K562 (cell line): ENCODE measurements around the gene MAD1L1. TPM values are rescaled to one million over a fixed set of nuclear protein-coding genes. Genes with fewer than 3 reads are reported as not detected.

Source experiments
- ATAC-seq: fragments of 200-7000 bp; cut with Tn5 transposase; 3 replicates; pipeline ENCODE4 v1.9.1; 2020; ENCODE audit warnings: moderate library complexity
- BruUV-seq: library from RNA; stranded (reverse); fragments of 400-500 nt; replicated peaks from 2 replicates; lab custom pipeline; 2021; lab: Mats Ljungman, UMichigan
- CTCF ChIA-PET: fragments of 300-600 bp; formaldehyde crosslinking; extraction: SDS; loops from one replicate; lab custom pipeline; 2021; ENCODE audit warnings: low intra/inter-chr PET ratio; lab: Yijun Ruan, JAX
- POLR2A ChIA-PET: fragments of 300-600, 350-650 bp; sonication (Branson Sonifier 250); formaldehyde crosslinking; extraction: SDS; loops from one replicate; lab custom pipeline; 2021; ENCODE audit warnings: antibody characterized with exemption, inconsistent platforms; lab: Yijun Ruan, JAX
- DNase-seq, 4 experiments: peaks; one replicate each; pipeline versions ENCODE4 v3.0.0 to v3.0.0-alpha.2; 2011 to 2018; ENCODE audit warnings: low spot score in 3 of 4, mixed read lengths in 3 of 4; ENCODE audit errors: extremely low read depth in 1 of 4
- FAIRE-seq: peaks from 2 replicates; lab custom pipeline; 2011; peaks lifted over from hg19 to GRCh38; lab: Jason Lieb, UNC
- H2AFZ ChIP-seq: 2 replicates; pipeline ENCODE4 v1.6.0; 2011; ENCODE audit warnings: low read depth, low read length, control low read depth, inconsistent platforms
- H3K27ac ChIP-seq: fragments of 200-600 bp; 3 replicates; pipeline ENCODE4 v1.8.0; 2011; ENCODE audit warnings: low read depth, mild to moderate bottlenecking, control low read depth, inconsistent platforms, low read length, moderate library complexity, mixed read lengths; ENCODE audit errors: extremely low read depth
- H3K27me3 ChIP-seq, 2 experiments: fragments of 300-600 bp in 1 of 2; 2 replicates in 1 of 2; 3 replicates in 1 of 2; pipeline versions ENCODE4 v1.6.0 to v1.8.0; 2011; ENCODE audit warnings: inconsistent platforms in 2 of 2, low read length in 2 of 2, mild to moderate bottlenecking in 1 of 2, mixed read lengths in 1 of 2, moderate library complexity in 1 of 2; ENCODE audit not compliant: control insufficient read depth in 2 of 2, insufficient read depth in 2 of 2
- H3K36me3 ChIP-seq: fragments of 300-600 bp; 3 replicates; pipeline ENCODE4 v1.8.0; 2011; ENCODE audit warnings: mild to moderate bottlenecking, low read length, inconsistent platforms; ENCODE audit not compliant: control insufficient read depth, insufficient read depth
- H3K4me1 ChIP-seq, 2 experiments: fragments of 200-600 bp in 1 of 2; replicated peaks in 1 of 2; 2 replicates in 1 of 2; 3 replicates in 1 of 2; pipeline versions ENCODE4 v1.5.1 to v1.8.0; 2011; ENCODE audit warnings: inconsistent platforms in 2 of 2, low read length in 2 of 2, mild to moderate bottlenecking in 1 of 2, mixed read lengths in 1 of 2, moderate library complexity in 1 of 2; ENCODE audit not compliant: control insufficient read depth in 2 of 2, insufficient read depth in 2 of 2
- H3K4me2 ChIP-seq: 2 replicates; pipeline ENCODE4 v1.6.1; 2011; ENCODE audit warnings: low read length, control low read depth, inconsistent platforms, mixed read lengths; ENCODE audit not compliant: insufficient read depth
- H3K4me3 ChIP-seq: fragments of 200-600 bp; sonication (generic), shearing (Covaris generic); 2 replicates; pipeline ENCODE4 v1.5.1; 2016; ENCODE audit warnings: control low read depth, inconsistent platforms
- H3K79me2 ChIP-seq: fragments of 200-600 bp; 3 replicates; pipeline ENCODE4 v1.8.0; 2011; ENCODE audit warnings: low read length, inconsistent platforms; ENCODE audit not compliant: control insufficient read depth, insufficient read depth
- H3K9ac ChIP-seq, 2 experiments: 2 replicates each; pipeline versions ENCODE4 v1.6.0 to v1.6.1; 2011; ENCODE audit warnings: low read depth in 2 of 2, low read length in 2 of 2, control low read depth in 1 of 2, inconsistent platforms in 1 of 2, mild to moderate bottlenecking in 1 of 2, mixed read lengths in 1 of 2; ENCODE audit not compliant: insufficient read depth in 1 of 2
- H3K9me1 ChIP-seq: one replicate; pipeline ENCODE4 v1.6.0; 2011; ENCODE audit warnings: inconsistent platforms, mild to moderate bottlenecking, low read length, moderate library complexity; ENCODE audit not compliant: control insufficient read depth, insufficient read depth
- H3K9me3 ChIP-seq: replicated peaks from 2 replicates; pipeline ENCODE4 v1.5.1; 2011; ENCODE audit warnings: low read depth, low read length, inconsistent platforms; ENCODE audit not compliant: control insufficient read depth, insufficient read depth
- H4K20me1 ChIP-seq: replicated peaks from 2 replicates; pipeline ENCODE4 v1.6.1; 2011; ENCODE audit warnings: low read length, inconsistent platforms, mixed read lengths; ENCODE audit not compliant: control insufficient read depth, insufficient read depth
- CBX2 ChIP-seq: fragments of 200-600 bp; sonication (generic); IDR thresholded peaks from one replicate; pipeline ENCODE4 v1.6.1; 2012; ENCODE audit warnings: mild to moderate bottlenecking, low read length, inconsistent platforms; ENCODE audit not compliant: insufficient read depth, poor library complexity, severe bottlenecking
- CREB1 ChIP-seq, 2 experiments: sonication (generic) in 1 of 2; formaldehyde crosslinking in 1 of 2; IDR thresholded peaks; 2 replicates each; pipeline versions ENCODE4 v1.6.1 to v1.8.0; 2012 to 2022; ENCODE audit warnings: inconsistent platforms in 1 of 2, mild to moderate bottlenecking in 1 of 2, missing genetic modification reagents in 1 of 2, moderate library complexity in 1 of 2
- CREB3L1 ChIP-seq: fragments of 450-650 bp; IDR thresholded peaks from 2 replicates; pipeline ENCODE4 v1.6.1; 2014; ENCODE audit warnings: low read depth, mild to moderate bottlenecking, moderate library complexity, borderline replicate concordance
- EWSR1 ChIP-seq: fragments of 450-650 bp; IDR thresholded peaks from 2 replicates; pipeline ENCODE4 v1.6.1; 2018; ENCODE audit warnings: borderline replicate concordance, mild to moderate bottlenecking, low read depth, moderate library complexity; ENCODE audit not compliant: partially characterized antibody
- FOXO4 ChIP-seq: fragments of 450-650 bp; formaldehyde crosslinking; IDR thresholded peaks from 2 replicates; pipeline ENCODE4 v1.4.0; 2020; ENCODE audit warnings: mild to moderate bottlenecking, moderate library complexity
- MNT ChIP-seq, 2 experiments: fragments of 450-650 bp; conservative IDR thresholded peaks; 2 replicates each; pipeline ENCODE4 v1.6.1; 2017; ENCODE audit warnings: mild to moderate bottlenecking in 2 of 2, moderate library complexity in 2 of 2
- SIX5 ChIP-seq, 2 experiments: IDR thresholded peaks; 2 replicates each; pipeline ENCODE4 v1.6.1; 2011; ENCODE audit warnings: low read length in 2 of 2, borderline replicate concordance in 1 of 2, low read depth in 1 of 2, mild to moderate bottlenecking in 1 of 2, moderate library complexity in 1 of 2; ENCODE audit not compliant: insufficient read depth in 1 of 2
- TAF7 ChIP-seq: fragments of 450-650 bp; IDR thresholded peaks from 2 replicates; pipeline ENCODE4 v1.6.1; 2016; ENCODE audit warnings: missing genetic modification characterization, missing compliant biosample characterization
- ZC3H4 ChIP-seq: sonication (generic); formaldehyde crosslinking; IDR thresholded peaks from 2 replicates; pipeline ENCODE4 v1.9.0; 2021; ENCODE audit warnings: missing genetic modification reagents, borderline replicate concordance
- ZNF134 ChIP-seq: fragments of 250-450 bp; sonication (Bioruptor Pico); conservative IDR thresholded peaks from 2 replicates; pipeline ENCODE4 v1.4.0; 2020
- WGBS: fragments of 100-300 bp; shearing (Covaris generic); methylation state at CpG from one replicate; pipeline ENCODE4 v1.1.6; 2016; ENCODE audit warnings: low coverage, mixed read lengths; ENCODE audit not compliant: insufficient coverage; ENCODE audit errors: missing lambda C conversion rate; 5-methylcytosine and 5-hydroxymethylcytosine counted together
- in situ Hi-C: fragments of 300-500 bp; cut with MboI; formaldehyde crosslinking; loops from 4 replicates; pipeline ENCODE4 v1.15.0; 2018; ENCODE audit warnings: inconsistent platforms, mixed read lengths
- intact Hi-C: fragments of 100-400 bp; cut with micrococcal nuclease; formaldehyde crosslinking; loops from 2 replicates; pipeline ENCODE4 v1.14.2; 2022
- polyA plus RNA-seq, 8 experiments: library from polyadenylated mRNA; depleted of rRNA in 4 of 8; stranded (reverse) in 5 of 8; unstranded in 3 of 8; fragments of >200 nt; fragmentation: Nextera tagmentation in 2 of 8; fragmentation: Illumina TruSeq in 1 of 8; extraction: Ambion mirVana in 2 of 8; extraction: Trizol in 1 of 8; gene quantifications; 2 replicates each; pipeline versions ENCODE4 v1.2.1 to v1.2.3, GENCODE V29; 2011 to 2014; ENCODE audit warnings: inconsistent platforms in 1 of 8, missing spikeins in 1 of 8
- total RNA-seq, 7 experiments: library from RNA; depleted of rRNA in 6 of 7; stranded (reverse); fragments of >200 nt in 6 of 7; fragmentation: Illumina TruSeq in 2 of 7; extraction: Trizol in 2 of 7; gene quantifications; 2 replicates each; pipeline versions ENCODE4 v1.2.1 to v1.2.3, GENCODE V29; 2011 to 2021; ENCODE audit warnings: low replicate concordance in 1 of 7

MAD1L1 gene
- total and polyA plus RNA-seq, 9 of the 15 experiments (the other 6 are each of a cell fraction or from before 2014, with no cell fraction given), result 1.7 to 89.7 (median 18.0) TPM

- H3K79me2 ChIP-seq, result no peaks in the 10 kb centered on the region
- peak overlapping the region in 1 of 2 experiments; percentile 61; a peak in 1 of 4 replicates for H3K9ac ChIP-seq
- H3K4me2 ChIP-seq, result no peak overlapping the region
- H3K27ac ChIP-seq, result no peak overlapping the region
- CTCF ChIA-PET, result no interaction called here
- in situ Hi-C loops (no loop called here), intact Hi-C loops (no loop called here)
- H2AFZ ChIP-seq, result no peak overlapping the region
- FAIRE-seq (no peak), DNase-seq (no peak), ATAC-seq (no peak)
- TF ChIP-seq ZC3H4 (CRISPR knock-in tag), result no peak
- TF ChIP-seq SIX5 (IDR thresholded peaks at IDR 0.05; ENCODE audit: borderline replicate concordance in 1 of 2, insufficient read depth in 1 of 2, low read depth in 1 of 2, low read length in 2 of 2), result no peak
- TF ChIP-seq FOXO4, result no peak
- no peak for TF ChIP-seq EWSR1
- TF ChIP-seq CBX2, result no peak
- no peak for TF ChIP-seq TAF7 (tag)
- no peak for TF ChIP-seq CREB1 (IDR thresholded peaks at IDR 0.05)
- TF ChIP-seq CREB1 (CRISPR knock-in tag; IDR thresholded peaks at IDR 0.05), result no peak
- TF ChIP-seq MNT (conservative IDR thresholded peaks at IDR 0.05), result no peak
- TF ChIP-seq ZNF134 (CRISPR knock-in tag), result no peak
- TF ChIP-seq CREB3L1, result no peak
- no peaks in the 10 kb centered on the region for H3K9me3 ChIP-seq
- H3K36me3 ChIP-seq, result peaks cover 33% of the 10 kb centered on the region; the same call in 2 of the 3 replicates
- H4K20me1 ChIP-seq, result no peaks in the 10 kb centered on the region
- H3K4me1 ChIP-seq, result peaks cover 0 to 13% of the 10 kb centered on the region in 2 experiments; a peak in 2 of 5 replicates
- no peaks in the 10 kb centered on the region for H3K27me3 ChIP-seq
- WGBS, result 80% methylated on average over 8 of the region's 10 CpGs
- POLR2A ChIA-PET, result no interaction called here
- no TSS peak for BruUV-seq
- no peak overlapping the region for H3K4me3 ChIP-seq
- no peaks in the 10 kb centered on the region for H3K9me1 ChIP-seq
Measured at GRCh38 chr7:2269991-2270460, 37.3 kb upstream of the MAD1L1 start.
